Mucosa of rectum (tissue), 2 donors: Measurements from ENCODE around the gene RXRG.

Experiments
- H3K27ac ChIP-seq, 2 donors: one replicate each; pipeline ENCODE4 v1.7.0; 2013; ENCODE audit warnings: inconsistent platforms in 2 of 2, low read depth in 2 of 2, low read length in 2 of 2
- H3K27me3 ChIP-seq, 2 donors: one replicate each; pipeline ENCODE4 v1.7.0; 2013; ENCODE audit warnings: low read length in 2 of 2; ENCODE audit not compliant: control insufficient read depth in 2 of 2, insufficient read depth in 2 of 2
- H3K36me3 ChIP-seq, 2 donors: one replicate each; pipeline ENCODE4 v1.7.0; 2013; ENCODE audit warnings: low read length in 2 of 2; ENCODE audit not compliant: control insufficient read depth in 2 of 2, insufficient read depth in 2 of 2
- H3K4me1 ChIP-seq, 2 donors: one replicate each; pipeline ENCODE4 v1.7.0; 2013; ENCODE audit warnings: low read length in 2 of 2, mild to moderate bottlenecking in 1 of 2; ENCODE audit not compliant: control insufficient read depth in 2 of 2, insufficient read depth in 2 of 2
- H3K4me3 ChIP-seq, 2 donors: one replicate each; pipeline ENCODE4 v1.7.0; 2013; ENCODE audit warnings: low read length in 2 of 2
- H3K9ac ChIP-seq, 2 donors: one replicate each; pipeline ENCODE4 v1.7.0; 2013; ENCODE audit warnings: low read length in 2 of 2, low read depth in 1 of 2, mild to moderate bottlenecking in 1 of 2
- H3K9me3 ChIP-seq, 2 donors: one replicate each; pipeline ENCODE4 v1.7.0; 2013; ENCODE audit warnings: low read length in 2 of 2; ENCODE audit not compliant: control insufficient read depth in 2 of 2
- donor health status: healthy.
- donor health status: Normal muscosa, but diverticular disease.

Gene RXRG

DNA sequence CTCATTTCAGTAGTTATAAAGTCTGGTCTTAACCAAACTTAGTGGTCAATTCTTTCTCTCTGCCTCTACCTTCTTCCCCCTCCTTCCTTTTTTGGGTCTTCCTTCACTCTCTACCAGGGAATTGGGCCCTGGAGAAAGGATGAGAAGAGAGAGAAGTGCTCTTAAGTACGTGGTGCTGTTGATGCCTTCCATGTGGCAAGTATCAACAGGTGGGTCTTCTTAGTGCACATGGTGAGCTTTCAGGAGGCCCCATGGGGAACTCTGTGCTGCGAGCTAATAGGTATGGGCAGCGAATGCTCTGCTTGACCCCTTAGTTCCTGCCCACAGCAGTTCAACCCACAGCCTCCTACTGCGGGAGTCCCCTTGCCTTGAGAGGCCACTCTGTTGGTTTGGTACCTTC lies 49.0 kb downstream of the RXRG start:
- Histone ChIP-seq H3K27me3 (peaks cover 0 to 5% of the 10 kb centered on the region in 2 donors), H3K4me3 (no peak overlapping the region), H3K27ac (no peak overlapping the region), H3K9ac (no peak overlapping the region), H3K9me3 (no peaks in the 10 kb centered on the region), H3K4me1 (peaks cover 0 to 3% of the 10 kb centered on the region in 2 donors), H3K36me3 (no peaks in the 10 kb centered on the region)

DNA sequence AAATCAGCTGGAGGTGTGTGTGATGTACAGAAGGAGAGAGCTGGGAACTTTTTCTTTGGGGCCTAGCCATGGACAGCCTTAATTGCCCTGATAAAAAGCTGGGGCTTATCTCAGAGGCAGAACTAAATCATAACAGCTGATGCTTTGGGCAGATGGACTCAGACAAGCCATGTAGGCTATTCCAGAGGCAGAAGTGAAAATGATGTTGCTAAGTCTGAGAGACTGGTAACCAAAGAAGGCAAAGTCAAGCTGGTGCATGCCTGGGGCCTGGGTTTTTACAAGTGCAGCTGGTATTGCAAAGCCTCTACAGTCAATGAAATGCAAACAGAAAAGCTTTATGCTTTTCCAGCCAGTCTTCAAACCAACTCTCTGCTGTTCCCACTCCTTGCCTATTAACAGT lies 49.4 kb downstream of the RXRG start:
- Histone ChIP-seq H3K9me3 (no peaks in the 10 kb centered on the region), H3K27me3 (peaks cover 0 to 5% of the 10 kb centered on the region in 2 donors), H3K36me3 (no peaks in the 10 kb centered on the region), H3K27ac (no peak overlapping the region), H3K4me1 (peaks cover 0 to 3% of the 10 kb centered on the region in 2 donors), H3K4me3 (no peak overlapping the region), H3K9ac (no peak overlapping the region)

DNA sequence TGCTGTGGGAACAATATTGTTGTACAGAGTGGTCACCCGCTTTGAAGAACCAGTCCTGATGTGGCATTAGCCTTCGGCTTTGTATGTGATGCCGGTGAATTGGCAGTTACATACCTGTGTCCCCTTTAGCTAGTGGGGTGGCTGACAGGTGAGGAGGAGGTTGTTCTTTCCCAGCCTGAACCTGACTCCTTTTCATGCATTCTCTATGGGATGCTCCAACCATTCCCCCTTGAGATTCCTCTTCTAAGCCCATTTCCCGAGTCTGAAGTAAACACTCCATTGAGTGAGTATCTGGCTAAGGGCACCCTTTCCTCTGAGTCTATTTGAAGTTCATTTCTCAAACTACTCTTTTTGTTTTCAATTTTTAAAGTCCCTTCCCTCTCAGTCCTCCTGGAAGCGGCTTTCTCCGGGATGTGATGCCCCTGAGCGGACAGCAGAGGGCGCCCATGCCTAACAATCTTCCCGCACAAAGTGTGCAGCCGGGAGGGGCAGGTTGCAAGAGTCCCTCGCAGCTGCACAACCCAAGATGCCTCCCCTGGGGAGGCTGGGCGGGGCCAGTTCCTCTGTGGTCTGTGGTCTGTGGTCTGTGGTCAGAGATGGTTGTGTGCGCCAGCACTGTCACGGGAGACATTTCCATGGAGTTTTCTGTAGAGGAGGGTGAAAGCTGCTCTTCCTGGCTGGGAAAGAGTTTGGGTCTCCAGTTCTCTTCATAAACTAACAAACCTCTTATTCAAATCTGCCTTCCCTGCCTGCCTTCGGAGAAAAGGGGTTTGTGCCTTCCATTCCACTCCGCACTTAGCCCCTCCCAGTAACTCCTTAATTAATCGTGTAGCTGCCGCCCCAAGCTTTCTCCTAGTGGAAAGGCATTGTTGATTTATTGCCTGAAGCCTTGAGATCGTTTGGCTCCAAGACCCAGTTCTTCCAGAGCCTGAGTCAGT lies 52.0 kb downstream of the RXRG start:
- no peak overlapping the region for H3K9ac ChIP-seq
- H3K36me3 ChIP-seq: no peaks in the 10 kb centered on the region
- H3K9me3 ChIP-seq: no peaks in the 10 kb centered on the region
- peaks cover 0 to 3% of the 10 kb centered on the region in 2 donors for H3K4me1 ChIP-seq
- no peak overlapping the region for H3K27ac ChIP-seq
- H3K27me3 ChIP-seq: peaks cover 9 to 12% of the 10 kb centered on the region in 2 donors
- H3K4me3 ChIP-seq: peak overlapping the region; percentile 14 to 21

DNA sequence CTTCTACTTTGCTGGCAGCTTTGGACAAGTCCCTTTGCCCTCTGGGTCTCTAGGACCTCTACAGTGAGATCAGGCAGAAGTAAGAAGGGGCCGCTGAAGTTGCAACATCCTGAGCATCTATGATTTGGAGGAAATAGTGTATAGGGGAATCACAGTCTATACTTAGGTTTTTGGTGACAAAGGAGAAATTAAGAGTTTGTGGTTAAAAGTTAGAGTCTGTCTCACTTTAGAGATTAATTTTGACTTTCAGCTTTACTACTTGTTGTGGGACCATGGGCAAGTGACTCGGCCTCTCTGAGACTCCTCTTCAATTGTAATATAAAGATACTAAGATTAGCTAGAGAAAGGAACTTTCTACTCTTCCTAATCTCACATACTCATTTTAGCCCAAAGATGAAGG lies 55.3 kb downstream of the RXRG start:
- Histone ChIP-seq H3K36me3 (no peaks in the 10 kb centered on the region), H3K9ac (no peak overlapping the region), H3K27me3 (peaks cover 9% of the 10 kb centered on the region in 2 donors), H3K9me3 (no peaks in the 10 kb centered on the region), H3K27ac (no peak overlapping the region), H3K4me1 (peaks cover 0 to 3% of the 10 kb centered on the region in 2 donors), H3K4me3 (no peak overlapping the region)

DNA sequence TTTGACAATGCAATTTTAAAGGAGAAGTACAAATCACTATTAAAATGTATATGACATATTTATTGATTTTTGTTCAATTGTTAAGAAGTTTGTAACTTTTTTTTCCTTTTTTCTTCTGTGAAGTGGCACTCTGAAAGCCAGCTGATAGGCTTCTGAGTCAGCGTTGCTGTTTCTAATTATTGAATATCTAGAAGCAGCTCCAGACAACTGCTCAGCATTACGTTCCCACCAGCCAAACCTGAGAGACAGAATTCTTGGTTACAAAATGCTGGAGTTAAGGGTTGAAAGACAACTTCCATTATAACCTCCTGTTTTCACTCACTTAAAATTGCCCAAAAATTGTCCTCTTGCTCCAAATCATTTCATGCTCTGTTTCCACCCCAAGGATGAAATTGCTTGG lies 57.0 kb downstream of the RXRG start:
- no peak overlapping the region for H3K9ac ChIP-seq
- peaks cover 9% of the 10 kb centered on the region in 2 donors for H3K27me3 ChIP-seq
- H3K27ac ChIP-seq: no peak overlapping the region

DNA sequence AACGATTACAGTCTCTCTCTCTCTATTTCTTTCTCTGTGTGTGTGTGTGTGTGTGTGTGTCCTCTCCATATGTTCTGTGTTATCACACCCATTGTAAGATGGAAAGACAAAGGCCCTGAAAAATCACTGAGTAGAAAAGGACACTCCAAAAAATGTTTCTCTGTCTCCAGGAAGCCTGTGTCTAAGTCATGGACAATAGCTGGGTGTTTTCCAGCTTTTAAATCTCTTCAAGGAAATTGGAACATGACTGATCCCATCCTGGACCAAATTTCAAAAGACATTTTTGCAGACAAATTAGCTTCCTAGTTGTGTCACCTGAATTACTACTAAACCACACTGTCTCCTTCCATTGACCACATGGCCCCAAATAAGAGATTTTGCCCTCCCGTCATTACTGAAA lies 57.4 kb downstream of the RXRG start:
- H3K9me3 ChIP-seq: no peaks in the 10 kb centered on the region
- no peaks in the 10 kb centered on the region for H3K36me3 ChIP-seq
- no peak overlapping the region for H3K27ac ChIP-seq

More for the DNA sequence above, 57.0 kb downstream of the RXRG start:
- H3K9me3 ChIP-seq: no peaks in the 10 kb centered on the region
- no peaks in the 10 kb centered on the region for H3K36me3 ChIP-seq
- H3K4me1 ChIP-seq: peaks cover 0 to 3% of the 10 kb centered on the region in 2 donors
- no peak overlapping the region for H3K4me3 ChIP-seq

DNA sequence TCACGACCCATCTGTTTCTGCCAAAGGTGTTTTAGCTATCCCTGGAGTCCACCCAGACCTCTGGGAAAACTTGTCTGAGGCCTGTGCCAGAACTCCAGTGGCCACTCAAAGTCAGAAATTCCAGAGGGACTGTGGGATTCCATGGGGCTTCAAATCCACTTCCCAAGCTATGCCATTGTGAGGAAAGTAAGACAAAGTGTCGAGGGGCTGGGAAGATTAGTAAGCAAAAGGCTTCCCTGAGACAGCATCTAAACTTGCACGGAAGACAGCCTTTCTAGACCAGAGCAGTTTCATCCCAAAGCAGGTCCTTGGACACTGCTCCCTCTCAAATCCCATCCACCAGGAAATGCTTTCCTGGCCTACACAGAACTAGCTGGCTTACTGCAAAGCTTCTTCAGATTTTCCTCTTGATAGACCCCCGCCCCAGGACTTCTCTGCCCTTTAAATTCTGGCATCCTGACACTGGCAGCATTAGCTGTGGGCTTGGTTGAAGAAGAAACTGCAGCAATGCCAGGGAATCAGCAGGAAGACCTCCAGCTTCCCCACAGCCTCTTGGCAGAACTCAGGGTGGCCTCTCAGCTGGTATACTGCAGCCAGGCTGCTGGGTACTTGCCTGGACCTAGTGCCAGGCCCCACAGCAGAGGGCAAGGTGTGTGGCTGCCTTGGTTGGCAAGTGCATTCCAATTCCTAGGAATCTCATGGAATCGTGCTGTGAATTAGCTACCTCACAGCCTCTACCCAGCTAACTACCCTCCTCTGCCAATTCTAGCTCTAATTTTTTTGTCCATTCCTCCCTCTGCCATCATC lies 61.1 kb downstream of the RXRG start:
- Histone ChIP-seq H3K27ac (no peak overlapping the region), H3K9me3 (no peaks in the 10 kb centered on the region), H3K4me1 (no peaks in the 10 kb centered on the region), H3K27me3 (peaks cover 1 to 3% of the 10 kb centered on the region in 2 donors), H3K4me3 (no peak overlapping the region), H3K9ac (no peak overlapping the region), H3K36me3 (no peaks in the 10 kb centered on the region)

More for the DNA sequence above, 57.4 kb downstream of the RXRG start:
- H3K9ac ChIP-seq: no peak overlapping the region
- H3K4me1 ChIP-seq: no peaks in the 10 kb centered on the region
- H3K27me3 ChIP-seq: peaks cover 9% of the 10 kb centered on the region in 2 donors
- no peak overlapping the region for H3K4me3 ChIP-seq

DNA sequence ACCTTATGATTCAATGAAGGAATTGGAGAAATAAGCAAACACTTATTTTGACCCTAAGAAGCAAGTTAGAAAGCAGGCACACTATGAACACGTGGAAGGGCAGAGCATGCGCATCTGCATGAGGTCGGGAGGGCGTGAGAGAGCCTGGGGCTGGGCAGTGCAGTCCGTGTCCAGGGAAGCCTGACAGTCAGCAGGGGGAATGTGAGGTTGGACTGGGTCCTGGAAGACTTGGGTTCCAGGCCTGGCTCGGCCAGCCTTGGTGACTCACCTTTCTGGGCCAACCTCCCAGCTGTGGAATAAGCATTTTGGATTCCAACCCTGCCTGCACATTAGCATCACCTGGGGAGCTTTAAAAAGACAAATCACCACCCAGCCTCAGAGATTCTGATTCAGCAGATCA lies 61.9 kb downstream of the RXRG start:
- Histone ChIP-seq H3K9ac (no peak overlapping the region), H3K9me3 (no peaks in the 10 kb centered on the region), H3K4me1 (no peaks in the 10 kb centered on the region), H3K4me3 (no peak overlapping the region), H3K36me3 (no peaks in the 10 kb centered on the region), H3K27ac (no peak overlapping the region), H3K27me3 (peaks cover 0 to 2% of the 10 kb centered on the region in 2 donors)

DNA sequence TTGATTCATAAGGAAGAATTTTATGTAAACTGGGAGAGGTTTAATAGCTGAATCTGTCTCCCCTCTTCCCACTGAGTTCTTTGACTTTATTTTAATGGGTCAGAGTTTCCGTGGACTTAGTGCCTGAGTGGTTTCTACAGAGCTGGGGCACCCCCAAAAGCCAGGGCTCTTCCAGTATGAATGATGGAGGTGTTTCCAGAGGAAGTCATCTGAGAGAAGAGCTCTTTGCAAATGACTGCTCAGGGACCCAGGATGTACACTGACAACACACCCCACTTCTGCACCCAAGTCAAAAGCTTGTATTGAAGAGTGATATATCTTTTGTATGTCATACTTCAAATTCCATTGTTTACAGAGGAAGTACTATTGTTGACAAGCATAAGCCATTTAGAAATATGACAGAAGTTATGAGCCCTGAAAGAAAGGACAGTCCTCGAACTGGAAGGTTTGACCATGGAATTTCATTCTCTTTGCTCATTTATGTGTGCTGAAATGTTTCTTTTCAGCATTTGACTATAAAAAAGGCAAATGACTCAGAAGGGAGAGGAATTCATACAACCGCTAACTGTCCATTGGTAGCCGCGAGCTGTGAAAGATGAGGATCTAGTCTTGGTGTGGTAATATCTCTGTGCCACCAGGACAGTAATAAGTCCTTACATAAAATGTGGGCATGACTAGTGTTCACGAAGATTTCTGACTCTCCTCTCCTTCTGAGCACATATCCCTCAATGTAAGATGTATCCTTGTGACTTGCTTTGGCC lies 63.0 kb downstream of the RXRG start:
- Histone ChIP-seq H3K9me3 (no peaks in the 10 kb centered on the region), H3K9ac (no peak overlapping the region), H3K27ac (no peak overlapping the region), H3K36me3 (no peaks in the 10 kb centered on the region), H3K27me3 (peaks cover 0 to 2% of the 10 kb centered on the region in 2 donors), H3K4me3 (no peak overlapping the region), H3K4me1 (no peaks in the 10 kb centered on the region)
